Measurements from ENCODE around the gene MDFI.

MDFI gene

GRCh38 chr6:41663568-41663967 lies 25.3 kb downstream of the MDFI start:
- Histone ChIP-seq H3K4me1 (ENCODE audit: control insufficient read depth in 1 of 2, insufficient read depth in 1 of 2, low read depth in 1 of 2, low read length in 1 of 2) (no peaks in the 10 kb centered on the region), H3K27me3 (peaks cover 53% of the 10 kb centered on the region), H3K9me3 (no peaks in the 10 kb centered on the region), H3K36me3 (no peaks in the 10 kb centered on the region), H3K27ac (no peak overlapping the region), H3K4me3 (ENCODE audit: low read depth in 1 of 2, low read length in 1 of 2) (no peak overlapping the region)
- TF ChIP-seq CTCF (IDR thresholded peaks at IDR 0.05), result no peak

GRCh38 chr6:41664271-41664670 lies 26.0 kb downstream of the MDFI start:
- H3K27ac ChIP-seq, result no peak overlapping the region
- H3K36me3 ChIP-seq, result no peaks in the 10 kb centered on the region
- TF ChIP-seq CTCF (IDR thresholded peaks at IDR 0.05), result no peak
- H3K4me1 ChIP-seq (ENCODE audit: control insufficient read depth in 1 of 2, insufficient read depth in 1 of 2, low read depth in 1 of 2, low read length in 1 of 2), result no peaks in the 10 kb centered on the region
- H3K27me3 ChIP-seq, result peaks cover 56% of the 10 kb centered on the region
- no peaks in the 10 kb centered on the region for H3K9me3 ChIP-seq
- H3K4me3 ChIP-seq (ENCODE audit: low read depth in 1 of 2, low read length in 1 of 2), result no peak overlapping the region

- no peak for TF ChIP-seq CTCF (IDR thresholded peaks at IDR 0.05)
- peaks cover 51% of the 10 kb centered on the region for H3K27me3 ChIP-seq
- no peaks in the 10 kb centered on the region for H3K4me1 ChIP-seq (ENCODE audit: control insufficient read depth in 1 of 2, insufficient read depth in 1 of 2, low read depth in 1 of 2, low read length in 1 of 2)
- no peak overlapping the region for H3K27ac ChIP-seq
- no peak overlapping the region for H3K4me3 ChIP-seq (ENCODE audit: low read depth in 1 of 2, low read length in 1 of 2)
- no peaks in the 10 kb centered on the region for H3K9me3 ChIP-seq
- no peaks in the 10 kb centered on the region for H3K36me3 ChIP-seq
These were observed 28.9 kb downstream of the MDFI start for GRCh38 chr6:41667195-41667594.

- Histone ChIP-seq H3K4me3 (ENCODE audit: low read depth in 1 of 2, low read length in 1 of 2) (no peak overlapping the region), H3K9me3 (no peaks in the 10 kb centered on the region), H3K27me3 (peaks cover 41% of the 10 kb centered on the region), H3K36me3 (no peaks in the 10 kb centered on the region), H3K4me1 (ENCODE audit: control insufficient read depth in 1 of 2, insufficient read depth in 1 of 2, low read depth in 1 of 2, low read length in 1 of 2) (no peaks in the 10 kb centered on the region), H3K27ac (no peak overlapping the region)
- no peak for TF ChIP-seq CTCF (IDR thresholded peaks at IDR 0.05)
These were observed 30.7 kb downstream of the MDFI start for GRCh38 chr6:41668968-41669367.

- no peaks in the 10 kb centered on the region for H3K36me3 ChIP-seq
- TF ChIP-seq CTCF (IDR thresholded peaks at IDR 0.05), result no peak
- H3K27ac ChIP-seq, result no peak overlapping the region
- H3K9me3 ChIP-seq, result no peaks in the 10 kb centered on the region
- H3K4me3 ChIP-seq (ENCODE audit: low read depth in 1 of 2, low read length in 1 of 2), result no peak overlapping the region
- H3K4me1 ChIP-seq (ENCODE audit: control insufficient read depth in 1 of 2, insufficient read depth in 1 of 2, low read depth in 1 of 2, low read length in 1 of 2), result no peaks in the 10 kb centered on the region
- peaks cover 50% of the 10 kb centered on the region for H3K27me3 ChIP-seq
These were observed 32.6 kb downstream of the MDFI start for GRCh38 chr6:41670703-41671360.
